ENCODE measurements around the gene CLASP2.

The CLASP2 gene

DNA sequence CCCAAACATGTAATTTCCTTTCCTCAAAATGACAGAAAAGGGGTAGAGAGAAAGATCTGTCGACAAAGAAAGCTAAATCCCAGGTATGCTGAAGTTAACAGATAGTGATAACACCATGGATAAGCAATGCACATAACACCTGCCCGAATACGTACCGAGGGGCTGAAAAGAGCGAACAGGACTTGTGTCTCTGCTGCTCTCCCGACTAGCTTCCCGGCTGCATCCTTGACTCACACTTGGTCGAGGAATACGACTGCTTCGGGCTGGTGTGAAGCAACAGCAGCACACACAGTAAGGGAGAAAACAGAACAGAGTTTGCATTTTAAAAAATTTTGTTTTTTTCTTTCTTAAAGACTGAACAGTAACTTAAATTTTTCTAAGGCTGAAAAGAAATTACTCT lies 136.4 kb downstream of the CLASP2 start:
- TF ChIP-seq, protein P1, sequence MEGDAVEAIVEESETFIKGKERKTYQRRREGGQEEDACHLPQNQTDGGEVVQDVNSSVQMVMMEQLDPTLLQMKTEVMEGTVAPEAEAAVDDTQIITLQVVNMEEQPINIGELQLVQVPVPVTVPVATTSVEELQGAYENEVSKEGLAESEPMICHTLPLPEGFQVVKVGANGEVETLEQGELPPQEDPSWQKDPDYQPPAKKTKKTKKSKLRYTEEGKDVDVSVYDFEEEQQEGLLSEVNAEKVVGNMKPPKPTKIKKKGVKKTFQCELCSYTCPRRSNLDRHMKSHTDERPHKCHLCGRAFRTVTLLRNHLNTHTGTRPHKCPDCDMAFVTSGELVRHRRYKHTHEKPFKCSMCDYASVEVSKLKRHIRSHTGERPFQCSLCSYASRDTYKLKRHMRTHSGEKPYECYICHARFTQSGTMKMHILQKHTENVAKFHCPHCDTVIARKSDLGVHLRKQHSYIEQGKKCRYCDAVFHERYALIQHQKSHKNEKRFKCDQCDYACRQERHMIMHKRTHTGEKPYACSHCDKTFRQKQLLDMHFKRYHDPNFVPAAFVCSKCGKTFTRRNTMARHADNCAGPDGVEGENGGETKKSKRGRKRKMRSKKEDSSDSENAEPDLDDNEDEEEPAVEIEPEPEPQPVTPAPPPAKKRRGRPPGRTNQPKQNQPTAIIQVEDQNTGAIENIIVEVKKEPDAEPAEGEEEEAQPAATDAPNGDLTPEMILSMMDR (IDR thresholded peaks at IDR 0.05; ENCODE audit: low read depth, low read length) = no peak
- DNase-seq (ENCODE audit: extremely low read depth, low read depth) = no peak

DNA sequence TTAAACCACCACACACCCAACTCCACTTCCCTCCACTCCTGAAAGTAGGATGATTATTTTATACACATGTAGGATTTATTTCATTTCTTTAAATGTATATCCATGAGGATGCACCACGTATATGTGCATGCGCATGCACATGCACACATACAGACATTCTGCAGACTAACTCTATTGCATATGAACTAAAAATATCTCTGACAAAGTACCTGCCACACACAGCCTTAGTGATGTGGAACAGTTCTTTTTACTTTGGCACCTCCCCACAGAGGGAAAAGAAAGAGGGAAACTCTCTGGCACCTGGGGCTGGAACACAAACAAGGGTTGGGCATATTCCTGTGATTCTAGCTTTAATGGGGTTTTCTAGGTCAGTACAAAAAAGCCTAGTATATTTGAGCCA lies 138.2 kb downstream of the CLASP2 start:
- DNase-seq (ENCODE audit: extremely low read depth, low read depth) = no peak
- TF ChIP-seq, protein P1 (IDR thresholded peaks at IDR 0.05; ENCODE audit: low read depth, low read length) = no peak

DNA sequence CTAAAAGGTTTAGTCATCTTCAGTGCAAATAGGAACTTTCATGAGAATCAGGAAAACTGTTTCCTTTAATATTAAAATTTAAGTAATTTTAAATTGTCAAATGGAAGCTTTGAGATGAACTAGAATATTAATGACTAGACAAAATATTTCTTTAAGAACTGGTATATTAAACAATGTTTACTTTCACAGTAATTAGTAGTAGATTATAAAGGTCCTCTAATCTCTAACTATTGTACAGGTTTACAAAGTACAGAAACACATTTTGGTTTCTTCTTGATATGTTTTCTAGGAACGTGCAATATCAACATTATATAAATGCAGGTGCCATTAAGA lies 138.9 kb downstream of the CLASP2 start:
- DNase-seq (ENCODE audit: extremely low read depth, low read depth) = no peak
- TF ChIP-seq, protein P1 (IDR thresholded peaks at IDR 0.05; ENCODE audit: low read depth, low read length) = no peak

DNA sequence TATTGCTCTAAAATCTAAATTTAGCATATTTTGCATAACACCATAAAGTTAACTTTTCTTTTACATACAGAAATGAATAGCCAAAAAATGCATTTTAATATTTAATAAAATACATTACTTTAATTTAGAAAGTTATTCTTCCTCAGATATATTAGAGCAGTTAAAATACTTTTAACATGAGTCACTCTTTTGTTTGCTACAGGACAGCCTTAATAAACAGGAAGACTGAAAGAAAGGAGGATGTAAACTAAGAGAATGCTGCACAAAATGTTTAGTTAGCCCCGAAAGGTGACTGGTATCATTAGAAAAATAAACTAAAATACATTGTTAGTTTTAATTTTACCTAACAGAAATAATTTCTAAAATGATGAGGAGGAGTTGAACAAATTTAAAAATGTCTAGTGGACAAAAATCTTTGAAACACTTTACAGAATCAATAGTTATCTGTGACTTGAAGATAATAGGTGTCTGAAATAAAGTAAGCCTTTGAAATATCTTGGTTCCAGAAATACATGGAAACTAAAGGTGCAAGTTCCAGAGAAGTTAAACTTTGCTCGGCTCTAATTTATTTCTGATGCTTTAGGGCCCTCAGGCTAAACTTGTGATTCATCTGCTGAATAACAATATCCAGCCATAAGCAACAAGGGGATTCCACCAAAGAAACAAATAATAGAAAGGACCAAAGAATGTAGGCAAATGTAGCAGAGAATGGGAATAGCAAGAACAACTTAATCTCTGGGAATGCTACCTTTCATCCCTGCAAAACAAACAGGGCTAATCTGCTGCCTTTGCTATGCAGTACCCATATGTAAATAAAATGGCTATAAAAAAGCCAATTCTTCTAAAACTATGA lies 139.5 kb downstream of the CLASP2 start:
- TF ChIP-seq, protein P1 (IDR thresholded peaks at IDR 0.05; ENCODE audit: low read depth, low read length) = no peak
- no peak for DNase-seq (ENCODE audit: extremely low read depth, low read depth)

DNA sequence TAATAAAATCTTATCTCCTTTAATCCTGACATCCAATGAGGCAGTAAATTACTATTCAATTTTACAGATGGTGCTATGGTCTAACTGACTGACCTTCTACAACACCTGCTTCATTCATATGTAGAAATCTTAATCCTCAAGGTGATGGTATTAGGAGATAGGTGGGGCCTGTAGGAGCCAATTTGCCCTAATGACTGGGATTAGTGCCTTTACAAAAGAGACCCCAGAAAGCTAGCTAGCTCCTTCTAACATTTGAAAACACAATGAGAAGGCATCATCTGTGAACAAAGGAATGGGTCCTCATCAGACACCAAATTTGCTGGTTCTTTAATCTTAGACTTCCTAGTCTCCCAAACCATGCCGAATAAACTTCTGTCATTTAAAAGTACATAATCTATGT lies 140.5 kb downstream of the CLASP2 start:
- DNase-seq (ENCODE audit: extremely low read depth, low read depth) = no peak
- TF ChIP-seq, protein P1 (IDR thresholded peaks at IDR 0.05; ENCODE audit: low read depth, low read length) = no peak

DNA sequence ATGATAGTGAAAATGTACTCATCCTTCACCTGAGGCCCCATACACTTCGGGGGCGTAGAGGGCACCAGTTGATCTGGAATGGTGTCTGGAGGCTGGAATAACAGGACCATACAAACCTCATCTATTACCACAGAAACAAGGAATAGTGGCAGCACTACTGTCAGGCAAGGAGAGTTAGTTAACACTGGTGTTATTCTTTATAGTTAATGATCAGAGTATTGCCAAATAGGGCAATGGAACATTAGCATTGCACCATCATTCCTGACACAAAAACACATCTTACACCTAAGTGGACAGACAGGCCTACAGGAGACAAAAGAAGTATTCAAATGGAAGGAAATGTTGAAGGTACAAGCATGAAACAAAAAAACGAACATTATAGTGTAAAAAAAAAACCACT lies 140.9 kb downstream of the CLASP2 start:
- DNase-seq (ENCODE audit: extremely low read depth, low read depth) = no peak
- TF ChIP-seq, protein P1 (IDR thresholded peaks at IDR 0.05; ENCODE audit: low read depth, low read length) = no peak

DNA sequence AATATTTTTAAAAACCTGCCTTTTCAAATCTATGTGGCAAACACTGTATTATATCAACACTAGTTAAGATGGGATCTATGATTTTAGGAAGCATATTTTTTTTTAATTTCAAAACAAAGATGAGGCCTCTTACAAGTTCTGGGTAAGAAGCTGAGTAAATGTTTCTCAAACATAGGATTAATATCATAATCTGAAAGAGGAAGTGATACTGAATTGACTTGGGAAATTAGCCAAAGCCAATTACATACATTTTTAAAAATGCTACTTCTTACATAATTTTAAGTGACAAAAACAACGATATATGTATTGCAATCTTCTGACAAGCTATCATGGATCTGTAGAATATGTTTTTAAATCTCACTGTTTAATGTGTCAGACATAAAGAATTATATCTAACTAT lies 142.7 kb downstream of the CLASP2 start:
- no peak for DNase-seq (ENCODE audit: extremely low read depth, low read depth)
- TF ChIP-seq, protein P1 (IDR thresholded peaks at IDR 0.05; ENCODE audit: low read depth, low read length) = no peak

Measured in AG09319 (cell line).